ENCODE results near the gene ASB7. TPM values are rescaled to one million over a fixed set of nuclear protein-coding genes. Genes with fewer than 3 reads are reported as not detected.

ASB7 gene
- total and polyA plus RNA-seq, 4 donors: 3.3 to 18.3 (median 10.9) TPM

DNA sequence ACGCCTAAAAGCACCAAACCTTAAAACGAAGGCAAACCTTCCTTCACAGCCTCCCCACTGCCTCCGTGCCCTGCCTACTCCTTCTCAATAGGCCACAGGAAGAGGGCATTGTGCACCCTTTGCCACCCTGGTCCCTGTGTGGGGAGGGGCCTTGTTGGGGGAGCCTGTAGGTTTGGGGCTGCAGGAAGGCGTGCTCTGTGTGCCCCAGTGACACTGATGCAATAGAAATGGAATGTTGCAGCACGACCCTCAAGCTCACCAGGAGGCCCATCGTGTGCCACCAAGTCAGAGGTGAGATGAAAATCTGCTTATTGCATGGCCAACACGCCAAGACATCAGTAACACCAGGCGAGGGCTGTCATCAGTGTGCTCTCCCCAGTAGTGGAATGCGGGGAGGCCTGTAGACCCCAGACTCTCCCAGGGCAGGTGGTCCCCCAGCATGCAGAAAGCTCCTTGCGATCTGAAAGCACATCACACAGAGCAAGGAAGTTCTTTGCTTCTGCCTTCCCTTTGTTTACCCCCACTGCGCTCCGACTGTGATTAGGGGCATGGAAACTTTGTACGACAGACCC, 86.2 kb downstream of the ASB7 start:
- H3K36me3 ChIP-seq (ENCODE audit: control insufficient read depth in 4 of 4, insufficient read depth in 4 of 4, low read length in 4 of 4): no peaks in the 10 kb centered on the region
- ATAC-seq (ENCODE audit: insufficient read depth, low FRiP score) (no peak), DNase-seq (no peak)
- H3K4me1 ChIP-seq (ENCODE audit: control insufficient read depth in 5 of 5, insufficient read depth in 5 of 5, low read length in 5 of 5): peaks cover 0 to 8% (median 2%) of the 10 kb centered on the region in 5 donors
- H3K27me3 ChIP-seq (ENCODE audit: control insufficient read depth in 3 of 3, insufficient read depth in 3 of 3, low read length in 2 of 3): peaks cover 0 to 2% (median 0%) of the 10 kb centered on the region in 3 donors
- H3K9me3 ChIP-seq (ENCODE audit: control insufficient read depth in 4 of 4, insufficient read depth in 3 of 4, low read length in 3 of 4): no peaks in the 10 kb centered on the region
- H3K4me3 ChIP-seq: no peak overlapping the region
- H3K27ac ChIP-seq (ENCODE audit: low read depth in 1 of 2, low read length in 1 of 2): no peak overlapping the region
- WGBS, 2 donors: 80 to 84% methylated on average over 13 of the region's 13 CpGs
- H3K9ac ChIP-seq (ENCODE audit: insufficient read depth in 1 of 2, low read length in 2 of 2): no peak overlapping the region
- TF ChIP-seq, protein P1, sequence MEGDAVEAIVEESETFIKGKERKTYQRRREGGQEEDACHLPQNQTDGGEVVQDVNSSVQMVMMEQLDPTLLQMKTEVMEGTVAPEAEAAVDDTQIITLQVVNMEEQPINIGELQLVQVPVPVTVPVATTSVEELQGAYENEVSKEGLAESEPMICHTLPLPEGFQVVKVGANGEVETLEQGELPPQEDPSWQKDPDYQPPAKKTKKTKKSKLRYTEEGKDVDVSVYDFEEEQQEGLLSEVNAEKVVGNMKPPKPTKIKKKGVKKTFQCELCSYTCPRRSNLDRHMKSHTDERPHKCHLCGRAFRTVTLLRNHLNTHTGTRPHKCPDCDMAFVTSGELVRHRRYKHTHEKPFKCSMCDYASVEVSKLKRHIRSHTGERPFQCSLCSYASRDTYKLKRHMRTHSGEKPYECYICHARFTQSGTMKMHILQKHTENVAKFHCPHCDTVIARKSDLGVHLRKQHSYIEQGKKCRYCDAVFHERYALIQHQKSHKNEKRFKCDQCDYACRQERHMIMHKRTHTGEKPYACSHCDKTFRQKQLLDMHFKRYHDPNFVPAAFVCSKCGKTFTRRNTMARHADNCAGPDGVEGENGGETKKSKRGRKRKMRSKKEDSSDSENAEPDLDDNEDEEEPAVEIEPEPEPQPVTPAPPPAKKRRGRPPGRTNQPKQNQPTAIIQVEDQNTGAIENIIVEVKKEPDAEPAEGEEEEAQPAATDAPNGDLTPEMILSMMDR (IDR thresholded peaks at IDR 0.05; ENCODE audit: control extremely low read depth, extremely low read depth): no peak

DNA sequence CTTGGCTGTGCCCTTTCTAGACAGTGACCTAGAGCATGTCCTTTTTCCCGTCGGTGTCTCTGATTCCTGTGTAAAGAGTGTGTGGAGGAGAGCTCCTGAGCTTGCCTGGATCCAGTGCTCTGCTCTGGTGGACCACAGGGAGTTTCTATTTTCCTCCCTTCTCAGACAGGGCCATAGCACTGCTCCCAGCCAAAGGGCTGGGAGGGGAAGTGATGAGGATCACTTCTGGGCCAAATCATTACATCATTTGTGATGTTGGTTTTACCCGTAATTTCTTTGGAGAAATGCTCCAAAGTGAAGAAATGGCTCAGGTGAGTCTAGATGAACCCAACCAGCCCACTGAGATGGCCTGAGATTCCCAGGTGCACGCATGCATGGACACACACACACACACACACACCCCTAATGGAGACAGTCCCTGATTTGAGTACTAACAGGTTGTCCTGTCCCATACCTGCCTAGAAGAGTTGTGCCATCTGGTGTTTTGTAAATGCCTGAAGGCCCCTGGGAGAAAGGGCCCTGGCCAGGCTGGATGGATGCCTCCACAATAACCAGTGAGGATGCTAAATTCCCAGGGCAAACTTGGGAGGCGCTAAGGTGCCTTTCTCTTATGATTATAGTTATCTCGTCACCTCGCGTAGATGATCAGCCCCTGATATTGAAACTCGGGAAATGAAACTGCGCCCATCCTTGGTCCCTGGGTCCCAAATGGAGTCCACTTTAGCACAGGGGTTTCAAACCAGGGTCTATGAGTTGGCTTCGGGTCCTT, 86.9 kb downstream of the ASB7 start:
- DNase-seq: no peak
- Histone ChIP-seq H3K36me3 (ENCODE audit: control insufficient read depth in 4 of 4, insufficient read depth in 4 of 4, low read length in 4 of 4) (no peaks in the 10 kb centered on the region), H3K27ac (ENCODE audit: low read depth in 1 of 2, low read length in 1 of 2) (no peak overlapping the region), H3K9ac (ENCODE audit: insufficient read depth in 1 of 2, low read length in 2 of 2) (no peak overlapping the region), H3K9me3 (ENCODE audit: control insufficient read depth in 4 of 4, insufficient read depth in 3 of 4, low read length in 3 of 4) (no peaks in the 10 kb centered on the region), H3K27me3 (ENCODE audit: control insufficient read depth in 3 of 3, insufficient read depth in 3 of 3, low read length in 2 of 3) (peaks cover 0 to 2% (median 0%) of the 10 kb centered on the region in 3 donors), H3K4me3 (no peak overlapping the region), H3K4me1 (ENCODE audit: control insufficient read depth in 5 of 5, insufficient read depth in 5 of 5, low read length in 5 of 5) (peaks cover 0 to 8% (median 7%) of the 10 kb centered on the region in 5 donors)
- no peak for ATAC-seq (ENCODE audit: insufficient read depth, low FRiP score)
- 89 to 91% methylated on average over 11 of the region's 11 CpGs for WGBS, 2 donors
- TF ChIP-seq, protein P1 (IDR thresholded peaks at IDR 0.05; ENCODE audit: control extremely low read depth, extremely low read depth): no peak

DNA sequence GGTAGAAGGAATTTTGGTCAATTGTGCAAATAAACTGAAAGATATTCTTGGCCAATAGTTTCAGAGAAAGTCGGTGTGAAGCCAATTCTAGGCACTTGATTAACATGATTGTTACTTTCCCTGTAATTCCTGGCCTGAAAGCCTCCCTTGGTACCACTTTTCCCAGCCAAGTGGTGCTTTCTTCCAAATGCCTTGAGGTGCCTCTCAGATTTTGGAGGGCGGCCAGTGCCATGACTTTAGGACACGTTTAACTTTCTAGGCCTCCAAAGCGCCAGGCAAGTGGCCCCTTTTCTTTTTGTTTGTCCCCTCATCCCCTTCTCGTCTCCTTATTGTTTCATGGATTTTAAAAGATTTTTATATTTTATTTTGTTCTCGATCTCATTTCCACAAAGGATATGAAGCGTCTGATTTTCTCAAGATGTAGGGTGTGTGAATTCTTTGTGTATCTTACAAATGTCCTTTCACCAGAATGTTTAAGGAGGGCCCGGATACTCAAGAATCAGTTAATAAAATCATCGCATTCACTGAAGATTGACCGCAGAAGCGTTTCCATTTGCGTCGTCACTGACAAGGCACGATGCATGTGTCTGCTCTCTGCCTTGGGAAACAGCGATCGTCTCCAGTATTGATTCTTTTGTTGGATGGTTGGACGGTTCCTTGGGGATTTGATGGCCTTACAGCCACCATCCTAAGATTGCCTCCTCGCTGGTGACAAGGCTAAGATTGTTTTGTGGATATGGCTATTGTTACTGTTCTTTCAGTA, 87.8 kb downstream of the ASB7 start:
- DNase-seq: no peak
- no peak overlapping the region for H3K4me3 ChIP-seq
- H3K27me3 ChIP-seq (ENCODE audit: control insufficient read depth in 3 of 3, insufficient read depth in 3 of 3, low read length in 2 of 3): no peaks in the 10 kb centered on the region
- TF ChIP-seq, protein P1 (IDR thresholded peaks at IDR 0.05; ENCODE audit: control extremely low read depth, extremely low read depth): no peak
- no peak overlapping the region for H3K9ac ChIP-seq (ENCODE audit: insufficient read depth in 1 of 2, low read length in 2 of 2)
- H3K36me3 ChIP-seq (ENCODE audit: control insufficient read depth in 4 of 4, insufficient read depth in 4 of 4, low read length in 4 of 4): no peaks in the 10 kb centered on the region
- whole genome bisulfite sequencing, 2 donors: 82 to 92% methylated on average over 18 of the region's 18 CpGs
- H3K27ac ChIP-seq (ENCODE audit: low read depth in 1 of 2, low read length in 1 of 2): no peak overlapping the region
- H3K4me1 ChIP-seq (ENCODE audit: control insufficient read depth in 5 of 5, insufficient read depth in 5 of 5, low read length in 5 of 5): peaks cover 0 to 16% (median 8%) of the 10 kb centered on the region in 5 donors
- no peak for ATAC-seq (ENCODE audit: insufficient read depth, low FRiP score)
- H3K9me3 ChIP-seq (ENCODE audit: control insufficient read depth in 4 of 4, insufficient read depth in 3 of 4, low read length in 3 of 4): no peaks in the 10 kb centered on the region
